ENCODE data around the gene MAP6D1.

DNA sequence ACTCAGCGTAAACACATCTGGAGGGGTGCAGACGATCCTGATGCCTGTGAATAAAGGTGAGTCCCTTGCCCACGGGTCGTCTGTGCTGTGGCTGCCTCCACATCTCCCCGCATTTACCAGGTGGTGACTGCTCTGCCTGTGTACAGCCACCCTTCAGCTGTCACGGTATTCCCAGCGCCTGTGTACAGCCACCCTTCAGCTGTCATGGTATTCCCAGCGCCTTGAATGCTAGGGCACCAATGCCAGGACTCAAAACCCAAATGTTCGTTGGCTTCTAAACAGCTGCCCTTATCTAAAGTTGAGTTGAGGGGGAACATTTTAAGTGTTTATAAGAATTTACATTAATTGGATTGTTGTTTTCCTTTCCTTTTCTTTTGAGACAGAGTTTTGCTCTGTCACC, 27.4 kb downstream of the MAP6D1 start:
- TF ChIP-seq, protein P1, sequence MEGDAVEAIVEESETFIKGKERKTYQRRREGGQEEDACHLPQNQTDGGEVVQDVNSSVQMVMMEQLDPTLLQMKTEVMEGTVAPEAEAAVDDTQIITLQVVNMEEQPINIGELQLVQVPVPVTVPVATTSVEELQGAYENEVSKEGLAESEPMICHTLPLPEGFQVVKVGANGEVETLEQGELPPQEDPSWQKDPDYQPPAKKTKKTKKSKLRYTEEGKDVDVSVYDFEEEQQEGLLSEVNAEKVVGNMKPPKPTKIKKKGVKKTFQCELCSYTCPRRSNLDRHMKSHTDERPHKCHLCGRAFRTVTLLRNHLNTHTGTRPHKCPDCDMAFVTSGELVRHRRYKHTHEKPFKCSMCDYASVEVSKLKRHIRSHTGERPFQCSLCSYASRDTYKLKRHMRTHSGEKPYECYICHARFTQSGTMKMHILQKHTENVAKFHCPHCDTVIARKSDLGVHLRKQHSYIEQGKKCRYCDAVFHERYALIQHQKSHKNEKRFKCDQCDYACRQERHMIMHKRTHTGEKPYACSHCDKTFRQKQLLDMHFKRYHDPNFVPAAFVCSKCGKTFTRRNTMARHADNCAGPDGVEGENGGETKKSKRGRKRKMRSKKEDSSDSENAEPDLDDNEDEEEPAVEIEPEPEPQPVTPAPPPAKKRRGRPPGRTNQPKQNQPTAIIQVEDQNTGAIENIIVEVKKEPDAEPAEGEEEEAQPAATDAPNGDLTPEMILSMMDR (IDR thresholded peaks at IDR 0.05 in 8 of 11, conservative IDR thresholded peaks at IDR 0.05 in 3 of 11) = no peak
- TF ChIP-seq POLR2AphosphoS5 (IDR thresholded peaks at IDR 0.05) (no peak), POLR2A (IDR thresholded peaks at IDR 0.05) (no peak)
